Osteoblast (primary cell): ENCODE results near the gene NDST4. TPM values are rescaled to one million over a fixed set of nuclear protein-coding genes. Genes with fewer than 3 reads are reported as not detected.

Source experiments
- DNase-seq: peaks from one replicate; pipeline ENCODE4 v3.0.0; 2011; ENCODE audit warnings: low spot score, mixed read lengths; ENCODE audit not compliant: insufficient read length; ENCODE audit errors: missing footprints
- H2AFZ ChIP-seq: 2 replicates; pipeline ENCODE4 v1.6.0; 2011; ENCODE audit warnings: mild to moderate bottlenecking, low read length
- H3K27ac ChIP-seq: 2 replicates; pipeline ENCODE4 v1.5.1; 2011; ENCODE audit warnings: mild to moderate bottlenecking, low read depth, low read length, moderate library complexity
- H3K27me3 ChIP-seq: 2 replicates; pipeline ENCODE4 v1.6.0; 2012; ENCODE audit warnings: mild to moderate bottlenecking, control low read depth, inconsistent platforms, low read length, moderate library complexity; ENCODE audit not compliant: insufficient read depth
- H3K36me3 ChIP-seq: 2 replicates; pipeline ENCODE4 v1.5.1; 2011; ENCODE audit warnings: mild to moderate bottlenecking, low read length, control low read depth, moderate library complexity; ENCODE audit not compliant: insufficient read depth
- H3K4me1 ChIP-seq: 2 replicates; pipeline ENCODE4 v1.5.1; 2011; ENCODE audit warnings: mild to moderate bottlenecking, low read length, control low read depth, moderate library complexity; ENCODE audit not compliant: insufficient read depth
- H3K4me2 ChIP-seq: 2 replicates; pipeline ENCODE4 v1.6.0; 2011; ENCODE audit warnings: mild to moderate bottlenecking, low read length; ENCODE audit not compliant: insufficient read depth
- H3K4me3 ChIP-seq: fragments of 200-600 bp; sonication (generic); 3 replicates; pipeline ENCODE4 v1.5.1; 2012; ENCODE audit warnings: mild to moderate bottlenecking, low read length, inconsistent platforms; ENCODE audit not compliant: insufficient read depth
- H3K79me2 ChIP-seq: 2 replicates; pipeline ENCODE4 v1.6.0; 2012; ENCODE audit warnings: mild to moderate bottlenecking, low read length, control low read depth, inconsistent platforms; ENCODE audit not compliant: insufficient read depth
- H3K9me3 ChIP-seq: 2 replicates; pipeline ENCODE4 v1.5.1; 2011; ENCODE audit warnings: low read depth, low read length, control low read depth
- H4K20me1 ChIP-seq: 2 replicates; pipeline ENCODE4 v1.6.0; 2012; ENCODE audit warnings: mild to moderate bottlenecking, low read length, control low read depth; ENCODE audit not compliant: insufficient read depth
- CTCF ChIP-seq: IDR thresholded peaks from 2 replicates; pipeline ENCODE4 v1.5.1; 2011; ENCODE audit warnings: mild to moderate bottlenecking, low read depth, low read length, moderate library complexity; ENCODE audit errors: extremely low read depth
- total RNA-seq: library from RNA; depleted of rRNA; stranded (reverse); fragments of >200 nt; gene quantifications from 2 replicates; pipeline ENCODE4 v1.2.3, GENCODE V29; 2012

Gene NDST4
- total RNA-seq, 1 donor = not detected

- H3K27me3 ChIP-seq = no peaks in the 10 kb centered on the region
- H3K9me3 ChIP-seq = no peaks in the 10 kb centered on the region
- no peak overlapping the region for H3K4me2 ChIP-seq
- H4K20me1 ChIP-seq = no peaks in the 10 kb centered on the region
- no peak overlapping the region for H3K27ac ChIP-seq
- no peak for TF ChIP-seq CTCF
- DNase-seq = no peak
- no peaks in the 10 kb centered on the region for H3K36me3 ChIP-seq
- no peaks in the 10 kb centered on the region for H3K79me2 ChIP-seq
- H3K4me1 ChIP-seq = no peaks in the 10 kb centered on the region
- H2AFZ ChIP-seq = no peak overlapping the region
- H3K4me3 ChIP-seq = no peak overlapping the region
Measured at GRCh38 chr4:115030281-115030680, 83.1 kb downstream of the NDST4 start.

GRCh38 chr4:115028682-115029410, 84.6 kb downstream of the NDST4 start:
- no peak overlapping the region for H2AFZ ChIP-seq
- H3K4me2 ChIP-seq = no peak overlapping the region
- H3K4me3 ChIP-seq = no peak overlapping the region

GRCh38 chr4:114999880-115000279, 113.5 kb downstream of the NDST4 start:
- no peak for TF ChIP-seq CTCF
- H3K79me2 ChIP-seq = no peaks in the 10 kb centered on the region
- no peaks in the 10 kb centered on the region for H4K20me1 ChIP-seq
- H3K36me3 ChIP-seq = no peaks in the 10 kb centered on the region
- H3K27ac ChIP-seq = no peak overlapping the region
- no peaks in the 10 kb centered on the region for H3K4me1 ChIP-seq
- H2AFZ ChIP-seq = no peak overlapping the region
- H3K4me3 ChIP-seq = no peak overlapping the region
- no peaks in the 10 kb centered on the region for H3K9me3 ChIP-seq
- H3K27me3 ChIP-seq = no peaks in the 10 kb centered on the region
- no peak overlapping the region for H3K4me2 ChIP-seq
- no peak for DNase-seq

More at GRCh38 chr4:115028682-115029410, 84.6 kb downstream of the NDST4 start:
- H3K4me1 ChIP-seq = no peaks in the 10 kb centered on the region
- H3K27ac ChIP-seq = no peak overlapping the region
- H3K36me3 ChIP-seq = no peaks in the 10 kb centered on the region
- no peaks in the 10 kb centered on the region for H3K79me2 ChIP-seq
- no peaks in the 10 kb centered on the region for H4K20me1 ChIP-seq
- H3K27me3 ChIP-seq = no peaks in the 10 kb centered on the region
- no peak for DNase-seq
- TF ChIP-seq CTCF = no peak
- no peaks in the 10 kb centered on the region for H3K9me3 ChIP-seq

- Histone ChIP-seq H3K4me2 (no peak overlapping the region), H3K9me3 (no peaks in the 10 kb centered on the region), H3K27me3 (no peaks in the 10 kb centered on the region), H3K36me3 (no peaks in the 10 kb centered on the region), H2AFZ (no peak overlapping the region), H3K27ac (no peak overlapping the region), H3K4me1 (no peaks in the 10 kb centered on the region), H3K4me3 (no peak overlapping the region), H3K79me2 (no peaks in the 10 kb centered on the region), H4K20me1 (no peaks in the 10 kb centered on the region)
- TF ChIP-seq CTCF = no peak
- no peak for DNase-seq
Measured at GRCh38 chr4:114998316-114998715, 115.1 kb downstream of the NDST4 start.
